Measurements from ENCODE around the gene STON1.

The STON1 gene

GRCh38 chr2:48638261-48638660 is 108.3 kb downstream of the STON1 start:
- Histone ChIP-seq H2AFZ (ENCODE audit: low read depth, low read length, severe bottlenecking) (no peak overlapping the region), H3K9me2 (replicated peaks; ENCODE audit: insufficient read depth, low read length) (no peaks in the 10 kb centered on the region), H3F3A (ENCODE audit: insufficient read depth) (no peaks in the 10 kb centered on the region), H3K27ac (ENCODE audit: low read depth, low read length) (no peak overlapping the region), H3K36me3 (ENCODE audit: low read length) (no peaks in the 10 kb centered on the region), H3K9ac (ENCODE audit: low read length) (no peak overlapping the region), H3K4me2 (ENCODE audit: low read depth, low read length, poor library complexity, severe bottlenecking) (no peak overlapping the region), H4K20me1 (ENCODE audit: low read depth, low read length) (no peaks in the 10 kb centered on the region), H3K27me3 (ENCODE audit: low read length) (no peaks in the 10 kb centered on the region), H3K4me3 (ENCODE audit: insufficient read depth, low read length, poor library complexity, severe bottlenecking) (no peak overlapping the region), H3K9me3 (ENCODE audit: insufficient read depth, low read length) (no peaks in the 10 kb centered on the region), H3K79me2 (ENCODE audit: insufficient read depth, low read length) (no peaks in the 10 kb centered on the region)
- TF ChIP-seq CTCF (IDR thresholded peaks at IDR 0.05; ENCODE audit: insufficient read depth, low read length, poor library complexity, severe bottlenecking) = no peak
- no peak for TF ChIP-seq EZH2phosphoT487 (conservative IDR thresholded peaks at IDR 0.05; ENCODE audit: low read length)
